C1 segment of cervical spinal cord (tissue), 14 donors: ENCODE measurements around the gene RIPOR2.
"Not testable (repeated sequence)": the region's sequence is repeated elsewhere in the genome, so short reads cannot be mapped to it uniquely, and the experiment has no call there.

Experiments used
- DNase-seq, 14 donors: peaks; one replicate each; lab custom pipeline; 2025; lab: John Stamatoyannopoulos, UW

The RIPOR2 gene

GRCh38 chr6:24764833-24765828 lies 170.6 kb downstream of the RIPOR2 start:
- DNase-seq: not testable (repeated sequence)

GRCh38 chr6:24763578-24763977 lies 172.2 kb downstream of the RIPOR2 start:
- DNase-seq: no peak

- no peak for DNase-seq
Observed at GRCh38 chr6:24761851-24762250, 173.9 kb downstream of the RIPOR2 start.

- DNase-seq: no peak
Observed at GRCh38 chr6:24761193-24761835, 174.4 kb downstream of the RIPOR2 start.

GRCh38 chr6:24760210-24760609 lies 175.6 kb downstream of the RIPOR2 start:
- no peak for DNase-seq

- no peak for DNase-seq
Observed at GRCh38 chr6:24759718-24760117, 176.0 kb downstream of the RIPOR2 start.

GRCh38 chr6:24757611-24758010 lies 178.1 kb downstream of the RIPOR2 start:
- DNase-seq: no peak

- no peak for DNase-seq
Observed at GRCh38 chr6:24755279-24755678, 180.5 kb downstream of the RIPOR2 start.

GRCh38 chr6:24754378-24754777 lies 181.4 kb downstream of the RIPOR2 start:
- not testable (repeated sequence) for DNase-seq
